ENCODE results near the gene STIM1.

STIM1 gene

GRCh38 chr11:3826721-3827120 is 28.7 kb upstream of the STIM1 start:
- no peak overlapping the region for H2BK5ac ChIP-seq (ENCODE audit: low read length)
- WGBS (ENCODE audit: extremely low coverage, insufficient coverage, low lambda C conversion rate) = no CpG with 5 or more reads among the region's 3 CpGs
- H3K18ac ChIP-seq (ENCODE audit: low read length) = no peak overlapping the region
- H3K4me2 ChIP-seq (ENCODE audit: low read length) = no peak overlapping the region
- H3K36me3 ChIP-seq (ENCODE audit: control insufficient read depth, insufficient read depth, low read length) = peaks cover 11% of the 10 kb centered on the region
- H3K27ac ChIP-seq (ENCODE audit: low read depth, low read length) = no peak overlapping the region
- no peak overlapping the region for H4K8ac ChIP-seq (ENCODE audit: low read depth, low read length)
- H3K79me2 ChIP-seq (ENCODE audit: control insufficient read depth, insufficient read depth, low read length) = peaks cover under 1% of the 10 kb centered on the region
- no peak overlapping the region for H2BK120ac ChIP-seq (ENCODE audit: low read depth, low read length)
- no peak overlapping the region for H3K23ac ChIP-seq (ENCODE audit: low read length)
- H3K4me1 ChIP-seq (ENCODE audit: control insufficient read depth, low read depth, low read length) = peaks cover 4% of the 10 kb centered on the region
- no peak overlapping the region for H3K56ac ChIP-seq (ENCODE audit: low read length)
- no peak overlapping the region for H4K5ac ChIP-seq (ENCODE audit: low read length)
- no peaks in the 10 kb centered on the region for H3K27me3 ChIP-seq (ENCODE audit: insufficient read depth, low read length, poor library complexity)
- H2BK15ac ChIP-seq (replicated peaks; ENCODE audit: low read depth) = no peak overlapping the region
- no peak overlapping the region for H3K9ac ChIP-seq (ENCODE audit: low read length)
- no peak overlapping the region for H3K4ac ChIP-seq (ENCODE audit: low read depth, low read length)
- peaks cover 9% of the 10 kb centered on the region for H3K79me1 ChIP-seq (ENCODE audit: low read length)
- H2AK5ac ChIP-seq (ENCODE audit: low read length) = no peak overlapping the region
- no peak for DNase-seq
- H3K4me3 ChIP-seq (ENCODE audit: low read length) = no peak overlapping the region

GRCh38 chr11:3827434-3828186 is 27.9 kb upstream of the STIM1 start:
- H3K18ac ChIP-seq (ENCODE audit: low read length) = no peak overlapping the region
- peaks cover 3% of the 10 kb centered on the region for H3K79me2 ChIP-seq (ENCODE audit: control insufficient read depth, insufficient read depth, low read length)
- no peak overlapping the region for H3K4ac ChIP-seq (ENCODE audit: low read depth, low read length)
- DNase-seq = no peak
- H3K27ac ChIP-seq (ENCODE audit: low read depth, low read length) = no peak overlapping the region
- no peak overlapping the region for H2BK120ac ChIP-seq (ENCODE audit: low read depth, low read length)
- no peaks in the 10 kb centered on the region for H3K27me3 ChIP-seq (ENCODE audit: insufficient read depth, low read length, poor library complexity)
- H2BK5ac ChIP-seq (ENCODE audit: low read length) = no peak overlapping the region
- no peak overlapping the region for H3K4me3 ChIP-seq (ENCODE audit: low read length)
- no peak overlapping the region for H4K8ac ChIP-seq (ENCODE audit: low read depth, low read length)
- H3K56ac ChIP-seq (ENCODE audit: low read length) = no peak overlapping the region
- no peak overlapping the region for H2BK15ac ChIP-seq (replicated peaks; ENCODE audit: low read depth)
- H3K36me3 ChIP-seq (ENCODE audit: control insufficient read depth, insufficient read depth, low read length) = peaks cover 13% of the 10 kb centered on the region
- H3K4me1 ChIP-seq (ENCODE audit: control insufficient read depth, low read depth, low read length) = peaks cover 4% of the 10 kb centered on the region
- H3K23ac ChIP-seq (ENCODE audit: low read length) = no peak overlapping the region
- no peak overlapping the region for H2AK5ac ChIP-seq (ENCODE audit: low read length)
- H4K5ac ChIP-seq (ENCODE audit: low read length) = no peak overlapping the region
- no peak overlapping the region for H3K4me2 ChIP-seq (ENCODE audit: low read length)
- no CpG with 5 or more reads among the region's 35 CpGs for WGBS (ENCODE audit: extremely low coverage, insufficient coverage, low lambda C conversion rate)
- H3K9ac ChIP-seq (ENCODE audit: low read length) = no peak overlapping the region
- peaks cover 15% of the 10 kb centered on the region for H3K79me1 ChIP-seq (ENCODE audit: low read length)

- H3K36me3 ChIP-seq (ENCODE audit: control insufficient read depth, insufficient read depth, low read length) = peaks cover 13% of the 10 kb centered on the region
- peaks cover 8% of the 10 kb centered on the region for H3K4me1 ChIP-seq (ENCODE audit: control insufficient read depth, low read depth, low read length)
- no peak overlapping the region for H3K4me3 ChIP-seq (ENCODE audit: low read length)
- peaks cover 26% of the 10 kb centered on the region for H3K79me1 ChIP-seq (ENCODE audit: low read length)
- no peak overlapping the region for H2BK120ac ChIP-seq (ENCODE audit: low read depth, low read length)
- H2BK15ac ChIP-seq (replicated peaks; ENCODE audit: low read depth) = no peak overlapping the region
- no peak overlapping the region for H2AK5ac ChIP-seq (ENCODE audit: low read length)
- no peaks in the 10 kb centered on the region for H3K27me3 ChIP-seq (ENCODE audit: insufficient read depth, low read length, poor library complexity)
- H3K79me2 ChIP-seq (ENCODE audit: control insufficient read depth, insufficient read depth, low read length) = peaks cover 8% of the 10 kb centered on the region
- no peak overlapping the region for H3K4ac ChIP-seq (ENCODE audit: low read depth, low read length)
- DNase-seq = no peak
- H3K23ac ChIP-seq (ENCODE audit: low read length) = no peak overlapping the region
- H3K27ac ChIP-seq (ENCODE audit: low read depth, low read length) = no peak overlapping the region
- no peak overlapping the region for H4K5ac ChIP-seq (ENCODE audit: low read length)
- no peak overlapping the region for H4K8ac ChIP-seq (ENCODE audit: low read depth, low read length)
- no peak overlapping the region for H3K18ac ChIP-seq (ENCODE audit: low read length)
- WGBS (ENCODE audit: extremely low coverage, insufficient coverage, low lambda C conversion rate) = no CpG with 5 or more reads among the region's 3 CpGs
- H3K9ac ChIP-seq (ENCODE audit: low read length) = no peak overlapping the region
- H2BK5ac ChIP-seq (ENCODE audit: low read length) = no peak overlapping the region
- no peak overlapping the region for H3K56ac ChIP-seq (ENCODE audit: low read length)
- H3K4me2 ChIP-seq (ENCODE audit: low read length) = no peak overlapping the region
These were observed 25.4 kb upstream of the STIM1 start for GRCh38 chr11:3830088-3830487.

GRCh38 chr11:3830730-3831129 is 24.7 kb upstream of the STIM1 start:
- Histone ChIP-seq H3K23ac (ENCODE audit: low read length) (no peak overlapping the region), H3K79me2 (ENCODE audit: control insufficient read depth, insufficient read depth, low read length) (peaks cover 8% of the 10 kb centered on the region), H2AK5ac (ENCODE audit: low read length) (no peak overlapping the region), H3K4me3 (ENCODE audit: low read length) (no peak overlapping the region), H3K4ac (ENCODE audit: low read depth, low read length) (no peak overlapping the region), H3K36me3 (ENCODE audit: control insufficient read depth, insufficient read depth, low read length) (peaks cover 12% of the 10 kb centered on the region), H2BK15ac (replicated peaks; ENCODE audit: low read depth) (no peak overlapping the region), H4K5ac (ENCODE audit: low read length) (no peak overlapping the region), H3K27me3 (ENCODE audit: insufficient read depth, low read length, poor library complexity) (no peaks in the 10 kb centered on the region), H3K4me2 (ENCODE audit: low read length) (no peak overlapping the region), H2BK5ac (ENCODE audit: low read length) (no peak overlapping the region), H3K4me1 (ENCODE audit: control insufficient read depth, low read depth, low read length) (peaks cover 11% of the 10 kb centered on the region), H4K8ac (ENCODE audit: low read depth, low read length) (no peak overlapping the region), H3K79me1 (ENCODE audit: low read length) (peaks cover 29% of the 10 kb centered on the region), H3K56ac (ENCODE audit: low read length) (no peak overlapping the region), H3K27ac (ENCODE audit: low read depth, low read length) (no peak overlapping the region), H3K18ac (ENCODE audit: low read length) (no peak overlapping the region), H2BK120ac (ENCODE audit: low read depth, low read length) (no peak overlapping the region), H3K9ac (ENCODE audit: low read length) (no peak overlapping the region)
- WGBS (ENCODE audit: extremely low coverage, insufficient coverage, low lambda C conversion rate) = no CpG with 5 or more reads among the region's 1 CpG
- DNase-seq = no peak

GRCh38 chr11:3831378-3832239 is 23.9 kb upstream of the STIM1 start:
- no CpG with 5 or more reads among the region's 13 CpGs for WGBS (ENCODE audit: extremely low coverage, insufficient coverage, low lambda C conversion rate)
- Histone ChIP-seq H4K5ac (ENCODE audit: low read length) (no peak overlapping the region), H3K4me3 (ENCODE audit: low read length) (no peak overlapping the region), H2AK5ac (ENCODE audit: low read length) (no peak overlapping the region), H3K27me3 (ENCODE audit: insufficient read depth, low read length, poor library complexity) (no peaks in the 10 kb centered on the region), H3K27ac (ENCODE audit: low read depth, low read length) (no peak overlapping the region), H4K8ac (ENCODE audit: low read depth, low read length) (no peak overlapping the region), H3K4me1 (ENCODE audit: control insufficient read depth, low read depth, low read length) (peaks cover 12% of the 10 kb centered on the region), H3K56ac (ENCODE audit: low read length) (no peak overlapping the region), H3K79me2 (ENCODE audit: control insufficient read depth, insufficient read depth, low read length) (peaks cover 9% of the 10 kb centered on the region), H3K9ac (ENCODE audit: low read length) (no peak overlapping the region), H3K18ac (ENCODE audit: low read length) (no peak overlapping the region), H2BK120ac (ENCODE audit: low read depth, low read length) (no peak overlapping the region), H3K23ac (ENCODE audit: low read length) (no peak overlapping the region), H2BK5ac (ENCODE audit: low read length) (no peak overlapping the region), H3K36me3 (ENCODE audit: control insufficient read depth, insufficient read depth, low read length) (peaks cover 9% of the 10 kb centered on the region), H2BK15ac (replicated peaks; ENCODE audit: low read depth) (no peak overlapping the region), H3K4me2 (ENCODE audit: low read length) (no peak overlapping the region), H3K79me1 (ENCODE audit: low read length) (peaks cover 32% of the 10 kb centered on the region), H3K4ac (ENCODE audit: low read depth, low read length) (no peak overlapping the region)
- no peak for DNase-seq

Measured in mesendoderm (in vitro differentiated cells).